HepG2 (cell line): Measurements from ENCODE around the gene NFATC2. TPM values are rescaled to one million over a fixed set of nuclear protein-coding genes. Genes with fewer than 3 reads are reported as not detected.

Source experiments
- ARHGAP35 ChIP-seq: sonication (generic); formaldehyde crosslinking; IDR thresholded peaks from 2 replicates; pipeline ENCODE4 v1.9.0; 2022; ENCODE audit warnings: mild to moderate bottlenecking, inconsistent platforms, moderate library complexity, missing genetic modification reagents, borderline replicate concordance
- ATF2 ChIP-seq: sonication (generic); formaldehyde crosslinking; IDR thresholded peaks from 2 replicates; pipeline ENCODE4 v1.4.0; 2020; ENCODE audit warnings: missing genetic modification reagents
- ATRX ChIP-seq: sonication (generic); formaldehyde crosslinking; IDR thresholded peaks from 2 replicates; pipeline ENCODE4 v1.4.0; 2020; ENCODE audit warnings: missing genetic modification reagents, borderline replicate concordance
- CBX2 ChIP-seq, 2 experiments: fragments of 200-600 bp in 1 of 2; sonication (generic); formaldehyde crosslinking in 1 of 2; IDR thresholded peaks; 2 replicates each; pipeline versions ENCODE4 v1.7.0 to v1.8.1; 2018 to 2022; ENCODE audit warnings: low read depth in 2 of 2, low read length in 1 of 2, mild to moderate bottlenecking in 1 of 2, missing genetic modification reagents in 1 of 2
- CCAR2 ChIP-seq: fragments of 200-400 bp; formaldehyde crosslinking; optimal IDR thresholded peaks from 2 replicates; pipeline ENCODE3; 2018; ENCODE audit warnings: low read depth, mild to moderate bottlenecking, low read length, moderate library complexity
- DR1 ChIP-seq: sonication (generic); formaldehyde crosslinking; IDR thresholded peaks from 2 replicates; pipeline ENCODE4 v1.8.0; 2021; ENCODE audit warnings: mild to moderate bottlenecking, missing genetic modification reagents, inconsistent platforms
- FIP1L1 ChIP-seq: fragments of 200-400 bp; formaldehyde crosslinking; IDR thresholded peaks from 2 replicates; pipeline ENCODE4 v1.6.1; 2018; ENCODE audit warnings: low read depth, mild to moderate bottlenecking, low read length, moderate library complexity, borderline replicate concordance; ENCODE audit not compliant: insufficient read depth
- GTF3A ChIP-seq: sonication (generic); formaldehyde crosslinking; conservative IDR thresholded peaks from 2 replicates; pipeline ENCODE4 v1.4.0; 2020; ENCODE audit warnings: mild to moderate bottlenecking, missing genetic modification reagents
- HNF4G ChIP-seq, 2 experiments: sonication (generic) in 1 of 2; formaldehyde crosslinking in 1 of 2; IDR thresholded peaks; 2 replicates each; pipeline versions ENCODE4 v1.4.0 to v1.6.1; 2011 to 2020; ENCODE audit warnings: borderline replicate concordance in 2 of 2, low read depth in 2 of 2, mild to moderate bottlenecking in 2 of 2, low read length in 1 of 2, missing genetic modification reagents in 1 of 2, moderate library complexity in 1 of 2
- HNRNPLL ChIP-seq: fragments of 200-400 bp; formaldehyde crosslinking; IDR thresholded peaks from 2 replicates; pipeline ENCODE4 v1.6.1; 2017; ENCODE audit warnings: mild to moderate bottlenecking, low read depth, low read length; ENCODE audit not compliant: poor library complexity, severe bottlenecking
- NR1H2 ChIP-seq: sonication (generic); formaldehyde crosslinking; IDR thresholded peaks from 2 replicates; pipeline ENCODE4 v1.8.1; 2022; ENCODE audit warnings: low read depth, missing genetic modification reagents, borderline replicate concordance
- PITX1 ChIP-seq: sonication (generic); formaldehyde crosslinking; IDR thresholded peaks from 2 replicates; pipeline ENCODE4 v1.5.1; 2020; ENCODE audit warnings: mild to moderate bottlenecking, missing genetic modification reagents
- PLRG1 ChIP-seq: fragments of 450-650 bp; conservative IDR thresholded peaks from 2 replicates; pipeline ENCODE4 v1.6.1; 2016
- REPIN1 ChIP-seq: sonication (generic); formaldehyde crosslinking; IDR thresholded peaks from 2 replicates; pipeline ENCODE4 v1.8.0; 2022; ENCODE audit warnings: missing genetic modification reagents, low read depth, mild to moderate bottlenecking, borderline replicate concordance
- YEATS2 ChIP-seq: sonication (generic); formaldehyde crosslinking; IDR thresholded peaks from 2 replicates; pipeline ENCODE4 v1.4.0; 2020; ENCODE audit warnings: missing genetic modification reagents, borderline replicate concordance
- ZBTB43 ChIP-seq: sonication (generic); formaldehyde crosslinking; conservative IDR thresholded peaks from 2 replicates; pipeline ENCODE4 v1.4.0; 2020; ENCODE audit warnings: missing genetic modification reagents
- ZNF12 ChIP-seq: sonication (generic); formaldehyde crosslinking; IDR thresholded peaks from 2 replicates; pipeline ENCODE4 v1.5.0; 2020; ENCODE audit warnings: missing genetic modification reagents
- ZNF329 ChIP-seq: sonication (generic); formaldehyde crosslinking; IDR thresholded peaks from 2 replicates; pipeline ENCODE4 v1.9.0; 2021; ENCODE audit warnings: low read depth, mild to moderate bottlenecking, missing genetic modification reagents
- ZNF460 ChIP-seq: sonication (generic); formaldehyde crosslinking; IDR thresholded peaks from 2 replicates; pipeline ENCODE4 v1.5.1; 2020; ENCODE audit warnings: missing genetic modification reagents, mild to moderate bottlenecking, borderline replicate concordance
- ZNF788 ChIP-seq: sonication (generic); formaldehyde crosslinking; IDR thresholded peaks from 2 replicates; pipeline ENCODE4 v1.5.0; 2020; ENCODE audit warnings: mild to moderate bottlenecking, missing genetic modification reagents, borderline replicate concordance
- polyA plus RNA-seq, 8 experiments: library from polyadenylated mRNA; depleted of rRNA in 3 of 8; stranded (reverse) in 7 of 8; unstranded in 1 of 8; fragments of >200 nt; fragmentation: Illumina TruSeq in 4 of 8; extraction: Trizol in 4 of 8; gene quantifications; 2 replicates each; pipeline versions ENCODE4 v1.2.1 to v1.2.3, GENCODE V29; 2011 to 2016; ENCODE audit warnings: low read depth in 4 of 8, missing spikeins in 1 of 8, mixed read lengths in 1 of 8; ENCODE audit not compliant: insufficient read depth in 1 of 8
- total RNA-seq, 5 experiments: library from RNA; depleted of rRNA; stranded (reverse); fragments of >200 nt; fragmentation: Illumina TruSeq; extraction: Trizol; gene quantifications; 2 replicates each; pipeline ENCODE4 v1.2.3, GENCODE V29; 2016; ENCODE audit warnings: low read depth in 1 of 5
- TF ChIP-seq, protein P1 (sequence below): sonication (generic); formaldehyde crosslinking; IDR thresholded peaks from 2 replicates; pipeline ENCODE4 v1.4.0; 2020; ENCODE audit warnings: low read depth, mild to moderate bottlenecking, missing genetic modification reagents
- TF ChIP-seq, protein P2 (sequence below): sonication (generic); formaldehyde crosslinking; IDR thresholded peaks from 2 replicates; pipeline ENCODE4 v1.8.1; 2023; ENCODE audit warnings: mild to moderate bottlenecking, inconsistent platforms, moderate library complexity, missing genetic modification reagents, borderline replicate concordance

Gene NFATC2
- total and polyA plus RNA-seq, 2 of the 13 experiments (the other 11 are each of a cell fraction or from before 2014, with no cell fraction given), result 1.9 to 3.3 TPM

GRCh38 chr20:51426718-51427650, 115.5 kb downstream of the NFATC2 start (continued):
- no peak for TF ChIP-seq ZNF329 (CRISPR knock-in tag)
- no peak for TF ChIP-seq ZNF460 (CRISPR knock-in tag)
- peak; percentile 70 for TF ChIP-seq HNF4G (IDR thresholded peaks at IDR 0.05; ENCODE audit: borderline replicate concordance, low read depth, low read length)
- TF ChIP-seq HNF4G (CRISPR knock-in tag; IDR thresholded peaks at IDR 0.05; ENCODE audit: borderline replicate concordance, low read depth), result no peak; the same call in 1 of the 2 replicates
- TF ChIP-seq PITX1 (CRISPR knock-in tag), result no peak
- no peak for TF ChIP-seq YEATS2
- TF ChIP-seq REPIN1, result peak; percentile 37; the same call in 1 of the 2 replicates
- 0 out of 2 replicates have a peak, but pooled peaks have one; percentile 25 for TF ChIP-seq DR1 (CRISPR knock-in tag)
- TF ChIP-seq CCAR2, result no peak
- no peak for TF ChIP-seq ZNF12 (CRISPR knock-in tag)
- no peak for TF ChIP-seq ATF2 (CRISPR knock-in tag)
- no peak for TF ChIP-seq NR1H2
- no peak; the same call in 1 of the 2 replicates for TF ChIP-seq ZNF788 (CRISPR knock-in tag)
- no peak for TF ChIP-seq HNRNPLL
- TF ChIP-seq FIP1L1, result no peak
- TF ChIP-seq, protein P1, sequence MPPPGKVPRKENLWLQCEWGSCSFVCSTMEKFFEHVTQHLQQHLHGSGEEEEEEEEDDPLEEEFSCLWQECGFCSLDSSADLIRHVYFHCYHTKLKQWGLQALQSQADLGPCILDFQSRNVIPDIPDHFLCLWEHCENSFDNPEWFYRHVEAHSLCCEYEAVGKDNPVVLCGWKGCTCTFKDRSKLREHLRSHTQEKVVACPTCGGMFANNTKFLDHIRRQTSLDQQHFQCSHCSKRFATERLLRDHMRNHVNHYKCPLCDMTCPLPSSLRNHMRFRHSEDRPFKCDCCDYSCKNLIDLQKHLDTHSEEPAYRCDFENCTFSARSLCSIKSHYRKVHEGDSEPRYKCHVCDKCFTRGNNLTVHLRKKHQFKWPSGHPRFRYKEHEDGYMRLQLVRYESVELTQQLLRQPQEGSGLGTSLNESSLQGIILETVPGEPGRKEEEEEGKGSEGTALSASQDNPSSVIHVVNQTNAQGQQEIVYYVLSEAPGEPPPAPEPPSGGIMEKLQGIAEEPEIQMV (CRISPR knock-in tag), result no peak
- no peak for TF ChIP-seq GTF3A
- no peak for TF ChIP-seq ARHGAP35 (CRISPR knock-in tag)
- TF ChIP-seq, protein P2, sequence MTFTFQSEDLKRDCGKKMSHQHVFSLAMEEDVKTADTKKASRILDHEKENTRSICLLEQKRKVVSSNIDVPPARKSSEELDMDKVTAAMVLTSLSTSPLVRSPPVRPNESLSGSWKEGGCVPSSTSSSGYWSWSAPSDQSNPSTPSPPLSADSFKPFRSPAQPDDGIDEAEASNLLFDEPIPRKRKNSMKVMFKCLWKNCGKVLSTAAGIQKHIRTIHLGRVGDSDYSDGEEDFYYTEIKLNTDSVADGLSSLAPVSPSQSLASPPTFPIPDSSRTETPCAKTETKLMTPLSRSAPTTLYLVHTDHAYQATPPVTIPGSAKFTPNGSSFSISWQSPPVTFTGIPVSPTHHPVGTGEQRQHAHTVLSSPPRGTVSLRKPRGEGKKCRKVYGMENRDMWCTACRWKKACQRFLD (CRISPR knock-in tag), result no peak
- no peak for TF ChIP-seq ATRX (CRISPR knock-in tag)
- no peak for TF ChIP-seq ZBTB43
- TF ChIP-seq CBX2 (IDR thresholded peaks at IDR 0.05; ENCODE audit: low read depth, low read length), result no peak
- no peak for TF ChIP-seq CBX2 (CRISPR knock-in tag; IDR thresholded peaks at IDR 0.05; ENCODE audit: low read depth)
- TF ChIP-seq PLRG1, result no peak
